HL-60 (cell line): ENCODE data around the gene TRIP13.

Experiments
- CTCF ChIP-seq: IDR thresholded peaks from one replicate; pipeline ENCODE4 v1.5.1; 2011; ENCODE audit warnings: low read length, control low read depth, inconsistent platforms; ENCODE audit not compliant: insufficient read depth
- POLR2AphosphoS5 ChIP-seq: IDR thresholded peaks from 2 replicates; pipeline ENCODE4 v1.6.1; 2012; ENCODE audit warnings: low read depth
- SPI1 ChIP-seq: IDR thresholded peaks from 2 replicates; pipeline ENCODE4 v1.6.1; 2012; ENCODE audit warnings: low read depth, mild to moderate bottlenecking, borderline replicate concordance

DNA sequence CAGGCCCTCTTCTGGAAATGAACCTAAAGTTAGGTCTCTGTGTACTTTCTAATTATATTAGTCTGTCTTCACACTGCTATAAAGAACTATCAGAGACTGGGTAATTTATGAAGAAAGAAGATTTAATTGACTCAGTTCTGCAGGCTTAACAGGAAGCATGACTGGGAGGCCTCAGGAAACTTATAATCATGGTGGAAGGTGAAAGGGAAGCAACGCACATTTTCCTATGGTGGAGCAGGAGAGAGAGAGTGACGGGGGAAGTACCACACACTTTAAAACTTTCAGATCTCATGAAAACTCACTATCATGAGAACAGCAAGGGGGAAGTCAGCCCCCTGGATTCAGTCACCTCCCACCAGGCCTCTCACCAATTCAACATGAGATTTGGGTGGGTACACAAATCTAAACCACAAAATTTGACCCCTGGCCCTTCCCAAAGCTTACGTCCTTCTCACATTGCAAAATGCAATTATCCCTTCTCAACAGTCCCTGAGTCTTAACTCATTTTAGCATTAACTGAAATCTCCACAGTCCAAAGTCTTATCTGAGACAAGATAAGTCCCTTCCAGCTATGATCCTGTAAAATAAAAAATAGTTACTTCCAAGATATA lies 40.7 kb downstream of the TRIP13 start:
- no peak for TF ChIP-seq CTCF
- no peak for TF ChIP-seq POLR2AphosphoS5
- TF ChIP-seq SPI1: no peak
